Measurements from ENCODE around the gene TBC1D9B. TPM values are rescaled to one million over a fixed set of nuclear protein-coding genes. Genes with fewer than 3 reads are reported as not detected.

Gene TBC1D9B
- total RNA-seq, 2 experiments from 2014 or later, result 70.5 to 72.7 TPM

- POLR2A ChIA-PET, result interaction anchor here (1.8 kb wide), 1 partner anchor 8 kb away, joined by 9 read pairs; the partner anchor contains the start of gene SQSTM1
- Mint-ChIP-seq H3K27ac (no peak overlapping the region), H3K4me3 (no peak overlapping the region), H3K9me3 (ENCODE audit: insufficient read depth) (no peaks in the 10 kb centered on the region), H3K27me3 (ENCODE audit: low read depth) (no peaks in the 10 kb centered on the region), H3K36me3 (ENCODE audit: low read depth) (peaks cover 26% of the 10 kb centered on the region), H3K4me1 (ENCODE audit: low read depth) (peaks cover 5% of the 10 kb centered on the region)
- no peak for DNase-seq
- ATAC-seq, result no peak
- CTCF ChIA-PET, result no interaction called here
Measured at GRCh38 chr5:179812135-179812825, 95.4 kb downstream of the TBC1D9B start.

Other genes with a start within 250 kb of the TBC1D9B start
- under 1 TPM in 1 of 2 experiments, not detected in 1; 0.55 TPM for gene CBY3, start 226.9 kb downstream of the TBC1D9B start, total RNA-seq
- 100 to 1,000 TPM; 352 to 366 TPM for gene CANX, start 208.9 kb downstream of the TBC1D9B start, total RNA-seq
- 10 to 100 TPM; 28.9 to 30.0 TPM for gene MAML1, start 175.1 kb downstream of the TBC1D9B start, total RNA-seq
- 1 to 10 TPM; 3.7 to 3.8 TPM for gene LTC4S, start 113.9 kb downstream of the TBC1D9B start, total RNA-seq
- 100 to 1,000 TPM in 1 of 2 experiments, 10 to 100 TPM in 1; 85.9 to 103 TPM for gene MGAT4B, start 101.0 kb downstream of the TBC1D9B start, total RNA-seq
- 100 to 1,000 TPM in 1 of 2 experiments, 10 to 100 TPM in 1; 100.0 to 102 TPM for gene SQSTM1, start 87.0 kb downstream of the TBC1D9B start, total RNA-seq
- 10 to 100 TPM; 16.1 to 17.1 TPM for gene MRNIP, start 49.1 kb downstream of the TBC1D9B start, total RNA-seq
- gene RNF130, start 163.9 kb upstream of the TBC1D9B start, total RNA-seq, result 1 to 10 TPM; 4.0 to 5.5 TPM

All from activated CD8-positive, alpha-beta T cell treated with anti-CD3 and anti-CD28 coated beads, Interleukin-2, amount 10 ng/mL, durations not matched to agents 7 days and 5 days (primary cell).